ENCODE measurements around the gene DGKB. TPM values are rescaled to one million over a fixed set of nuclear protein-coding genes. Genes with fewer than 3 reads are reported as not detected.

The DGKB gene
- total RNA-seq, 6 experiments from 2014 or later: 0.11 to 0.16 (median 0.13) TPM; not detected in 2

DNA sequence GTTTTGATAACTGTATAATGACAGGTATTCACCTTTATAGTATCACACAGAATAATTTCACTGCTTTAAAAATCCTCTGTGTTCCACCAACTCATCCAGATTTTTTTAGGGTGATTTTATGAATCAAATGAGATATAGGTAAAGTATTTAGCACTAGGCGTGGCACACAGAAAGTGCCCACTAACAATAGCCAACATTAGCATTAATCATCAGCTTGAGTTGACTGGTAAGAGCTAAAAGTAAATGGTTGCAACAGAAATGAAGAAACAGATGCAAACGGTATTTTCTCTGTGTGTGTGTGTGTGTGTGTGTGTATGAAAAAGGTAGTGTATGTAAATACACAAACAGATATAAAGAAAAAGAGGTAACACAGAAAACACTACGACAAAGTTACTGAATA, 534.3 kb downstream of the DGKB start:
- Histone ChIP-seq H3K4me3 (no peak overlapping the region), H3K27me3 (no peaks in the 10 kb centered on the region), H3K27ac (no peak overlapping the region), H3K36me3 (no peaks in the 10 kb centered on the region), H3K9me3 (peaks cover 0 to 2% (median 0%) of the 10 kb centered on the region in 4 donors), H3K4me1 (no peaks in the 10 kb centered on the region)
- DNase-seq (no peak), ATAC-seq (no peak)
- intact Hi-C loops (cut with DNase I): no loop called here
- TF ChIP-seq POLR2A (IDR thresholded peaks at IDR 0.05): no peak
- TF ChIP-seq, protein P1, sequence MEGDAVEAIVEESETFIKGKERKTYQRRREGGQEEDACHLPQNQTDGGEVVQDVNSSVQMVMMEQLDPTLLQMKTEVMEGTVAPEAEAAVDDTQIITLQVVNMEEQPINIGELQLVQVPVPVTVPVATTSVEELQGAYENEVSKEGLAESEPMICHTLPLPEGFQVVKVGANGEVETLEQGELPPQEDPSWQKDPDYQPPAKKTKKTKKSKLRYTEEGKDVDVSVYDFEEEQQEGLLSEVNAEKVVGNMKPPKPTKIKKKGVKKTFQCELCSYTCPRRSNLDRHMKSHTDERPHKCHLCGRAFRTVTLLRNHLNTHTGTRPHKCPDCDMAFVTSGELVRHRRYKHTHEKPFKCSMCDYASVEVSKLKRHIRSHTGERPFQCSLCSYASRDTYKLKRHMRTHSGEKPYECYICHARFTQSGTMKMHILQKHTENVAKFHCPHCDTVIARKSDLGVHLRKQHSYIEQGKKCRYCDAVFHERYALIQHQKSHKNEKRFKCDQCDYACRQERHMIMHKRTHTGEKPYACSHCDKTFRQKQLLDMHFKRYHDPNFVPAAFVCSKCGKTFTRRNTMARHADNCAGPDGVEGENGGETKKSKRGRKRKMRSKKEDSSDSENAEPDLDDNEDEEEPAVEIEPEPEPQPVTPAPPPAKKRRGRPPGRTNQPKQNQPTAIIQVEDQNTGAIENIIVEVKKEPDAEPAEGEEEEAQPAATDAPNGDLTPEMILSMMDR (IDR thresholded peaks at IDR 0.05): no peak
- WGBS (ENCODE audit: insufficient coverage, low coverage, low lambda C conversion rate, missing lambda C conversion rate): 64% methylated on average over 3 of the region's 3 CpGs

DNA sequence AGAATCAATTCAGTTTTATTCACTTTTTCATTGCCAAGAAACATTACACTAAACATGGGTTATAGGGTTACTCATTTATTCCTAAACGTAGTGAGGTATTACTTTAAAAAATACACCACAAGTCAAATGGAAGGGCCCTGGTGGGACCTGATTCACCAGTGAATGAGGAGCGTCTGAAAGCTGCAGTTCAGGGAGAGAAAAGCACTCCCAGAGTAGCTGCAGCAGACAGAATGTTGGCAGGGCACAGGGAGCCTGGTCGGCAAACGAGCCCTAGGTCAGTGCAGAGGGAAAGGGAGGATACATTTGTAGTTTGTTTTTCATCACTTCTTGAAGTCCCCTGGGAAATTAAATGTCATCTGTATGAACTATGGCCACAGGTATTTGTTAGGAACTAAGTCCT, 551.4 kb downstream of the DGKB start:
- no peak overlapping the region for H3K4me3 ChIP-seq
- TF ChIP-seq, protein P1 (IDR thresholded peaks at IDR 0.05): no peak
- no peak for TF ChIP-seq POLR2A (IDR thresholded peaks at IDR 0.05)
- H3K27me3 ChIP-seq: no peaks in the 10 kb centered on the region
- ATAC-seq (no peak), DNase-seq (no peak)
- H3K4me1 ChIP-seq: no peaks in the 10 kb centered on the region
- intact Hi-C loops (cut with DNase I): no loop called here
- H3K36me3 ChIP-seq: no peaks in the 10 kb centered on the region
- H3K27ac ChIP-seq: no peak overlapping the region
- H3K9me3 ChIP-seq: no peaks in the 10 kb centered on the region
- 39% methylated on average over 4 of the region's 4 CpGs for WGBS (ENCODE audit: insufficient coverage, low coverage, low lambda C conversion rate, missing lambda C conversion rate)

DNA sequence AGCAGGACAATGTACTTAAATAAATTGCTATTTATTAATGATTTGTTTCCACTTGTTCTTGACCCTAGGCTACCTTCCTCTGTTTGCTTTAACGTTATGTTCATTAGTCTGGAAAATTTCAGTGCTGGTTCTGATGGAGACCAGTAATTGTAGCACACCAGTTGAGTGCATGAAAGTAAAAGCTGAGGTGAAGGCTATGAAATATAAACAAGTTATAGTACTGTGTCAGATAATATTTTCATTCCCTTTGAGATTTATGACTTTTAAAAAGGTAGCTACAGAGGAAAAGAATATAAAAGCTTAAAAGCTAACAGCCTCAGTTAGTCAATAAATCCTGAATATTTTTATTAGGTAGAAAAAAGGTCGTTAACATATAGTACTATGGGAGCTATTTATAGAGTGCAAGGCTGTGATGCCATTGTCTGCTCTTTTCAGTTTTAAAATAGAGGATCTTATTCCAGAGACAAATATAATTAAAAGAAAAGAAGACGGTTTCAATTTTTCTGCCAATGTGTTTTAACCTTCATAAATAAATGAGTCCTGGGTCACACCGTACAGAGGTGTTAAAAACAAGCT, 561.3 kb downstream of the DGKB start:
- DNase-seq: no peak
- no peak for ATAC-seq
- WGBS (ENCODE audit: insufficient coverage, low coverage, low lambda C conversion rate, missing lambda C conversion rate): 61% methylated on average over 4 of the region's 4 CpGs
- Histone ChIP-seq H3K27me3 (no peaks in the 10 kb centered on the region), H3K9me3 (no peaks in the 10 kb centered on the region), H3K27ac (no peak overlapping the region), H3K4me1 (no peaks in the 10 kb centered on the region), H3K4me3 (no peak overlapping the region), H3K36me3 (no peaks in the 10 kb centered on the region)
- no peak for TF ChIP-seq POLR2A (IDR thresholded peaks at IDR 0.05)
- TF ChIP-seq, protein P1 (IDR thresholded peaks at IDR 0.05): no peak
- intact Hi-C loops (cut with DNase I): no loop called here

DNA sequence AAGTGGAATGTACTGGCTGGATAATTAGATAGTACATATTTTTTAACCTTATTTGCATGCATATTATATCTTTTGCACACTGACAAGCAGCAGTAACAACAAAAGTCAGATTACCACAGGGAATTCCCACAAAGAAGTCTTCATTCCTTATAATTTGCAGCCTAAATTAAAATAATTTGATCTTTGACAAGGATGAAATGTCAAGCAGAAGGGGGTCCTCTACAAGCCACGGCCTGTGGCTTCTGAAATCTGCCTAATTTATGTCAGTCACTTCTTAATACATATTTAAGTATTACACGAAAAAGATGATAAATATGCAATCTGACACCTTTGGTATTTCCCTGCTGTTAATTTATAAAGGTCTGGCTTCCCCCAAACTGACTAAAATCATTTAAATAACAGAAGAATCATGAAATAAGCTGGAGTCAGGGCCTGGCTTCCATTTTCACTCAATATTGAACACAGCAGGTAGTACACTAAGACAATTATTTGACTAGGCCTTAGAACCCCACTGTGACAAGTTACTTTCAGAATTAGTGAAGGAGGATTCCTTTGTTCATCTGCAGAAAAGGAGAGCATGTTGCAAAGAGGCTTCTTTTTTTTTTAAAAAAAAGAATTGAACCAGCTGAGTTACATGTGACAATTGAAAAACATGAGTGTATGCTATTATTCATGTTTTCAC, 562.0 kb downstream of the DGKB start:
- H3K4me3 ChIP-seq: no peak overlapping the region
- no peaks in the 10 kb centered on the region for H3K9me3 ChIP-seq
- intact Hi-C loops (cut with DNase I): no loop called here
- 60% methylated on average over 2 of the region's 2 CpGs for WGBS (ENCODE audit: insufficient coverage, low coverage, low lambda C conversion rate, missing lambda C conversion rate)
- H3K27me3 ChIP-seq: no peaks in the 10 kb centered on the region
- H3K27ac ChIP-seq: no peak overlapping the region
- H3K36me3 ChIP-seq: no peaks in the 10 kb centered on the region
- no peaks in the 10 kb centered on the region for H3K4me1 ChIP-seq
- no peak for TF ChIP-seq POLR2A (IDR thresholded peaks at IDR 0.05)
- DNase-seq (no peak), ATAC-seq (no peak)

DNA sequence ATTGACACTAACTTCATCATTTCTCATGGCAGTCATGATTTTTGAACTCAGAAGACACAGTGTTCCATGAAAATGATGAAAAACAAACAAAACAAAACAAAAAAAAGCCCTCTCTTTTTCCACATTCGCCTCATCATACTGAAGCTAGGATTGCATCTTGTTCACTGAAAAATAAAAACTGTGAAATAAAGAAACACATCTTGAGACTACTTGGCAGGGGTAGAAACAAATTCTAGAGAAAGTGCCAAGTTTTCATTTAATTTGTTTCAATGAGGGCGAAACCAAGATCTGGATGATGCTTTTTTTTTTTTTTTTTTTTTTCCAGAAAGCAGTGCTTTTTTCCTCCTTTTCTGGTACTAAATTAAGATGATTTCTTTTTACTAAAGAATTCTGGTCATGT, 562.7 kb downstream of the DGKB start:
- Histone ChIP-seq H3K9me3 (no peaks in the 10 kb centered on the region), H3K4me1 (no peaks in the 10 kb centered on the region), H3K4me3 (no peak overlapping the region), H3K27ac (no peak overlapping the region), H3K36me3 (no peaks in the 10 kb centered on the region), H3K27me3 (no peaks in the 10 kb centered on the region)
- WGBS (ENCODE audit: insufficient coverage, low coverage, low lambda C conversion rate, missing lambda C conversion rate): 76% methylated on average over 2 of the region's 2 CpGs
- no peak for ATAC-seq
- DNase-seq: no peak
- intact Hi-C loops (cut with DNase I): no loop called here
- TF ChIP-seq, protein P1 (IDR thresholded peaks at IDR 0.05): no peak
- no peak for TF ChIP-seq POLR2A (IDR thresholded peaks at IDR 0.05)
